Erythroblast (primary cell): ENCODE measurements around the gene OTOGL.
"Not testable (repeated sequence)": the region's sequence is repeated elsewhere in the genome, so short reads cannot be mapped to it uniquely, and the experiment has no call there.

Experiments
- DNase-seq, 2 experiments: peaks; one replicate each; lab custom pipeline; 2025; lab: John Stamatoyannopoulos, UW
- GATA1 ChIP-seq: IDR thresholded peaks from 2 replicates; pipeline ENCODE4 v1.6.1; 2011; ENCODE audit warnings: low read depth, mild to moderate bottlenecking, control low read depth, low read length, moderate library complexity
- POLR2A ChIP-seq: IDR thresholded peaks from 2 replicates; pipeline ENCODE4 v1.6.1; 2011; ENCODE audit warnings: mild to moderate bottlenecking, low read length

The OTOGL gene

DNA sequence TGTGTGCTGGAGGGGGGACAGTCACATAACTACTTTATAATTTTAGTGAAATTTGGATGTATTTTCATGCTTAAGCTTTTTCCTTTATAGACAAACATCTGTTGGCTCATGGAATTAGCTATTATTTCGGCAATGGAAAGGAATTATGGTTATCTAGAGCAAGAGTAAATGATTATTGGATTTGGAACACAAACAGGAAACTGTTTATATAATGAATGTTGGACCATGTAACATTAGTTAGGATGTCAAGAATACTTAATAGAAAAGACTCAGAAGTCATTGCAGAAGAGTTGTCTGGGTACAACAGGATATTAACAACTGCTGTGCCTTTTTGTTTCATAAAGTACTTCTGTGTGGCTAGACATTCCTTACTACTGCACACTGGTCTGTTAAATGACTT lies 108.7 kb downstream of the OTOGL start:
- no peak for TF ChIP-seq POLR2A
- TF ChIP-seq GATA1, result no peak
- no peak for DNase-seq

GRCh38 chr12:80211671-80212070 lies 112.3 kb downstream of the OTOGL start:
- no peak for TF ChIP-seq POLR2A
- no peak for TF ChIP-seq GATA1
- DNase-seq, result no peak

DNA sequence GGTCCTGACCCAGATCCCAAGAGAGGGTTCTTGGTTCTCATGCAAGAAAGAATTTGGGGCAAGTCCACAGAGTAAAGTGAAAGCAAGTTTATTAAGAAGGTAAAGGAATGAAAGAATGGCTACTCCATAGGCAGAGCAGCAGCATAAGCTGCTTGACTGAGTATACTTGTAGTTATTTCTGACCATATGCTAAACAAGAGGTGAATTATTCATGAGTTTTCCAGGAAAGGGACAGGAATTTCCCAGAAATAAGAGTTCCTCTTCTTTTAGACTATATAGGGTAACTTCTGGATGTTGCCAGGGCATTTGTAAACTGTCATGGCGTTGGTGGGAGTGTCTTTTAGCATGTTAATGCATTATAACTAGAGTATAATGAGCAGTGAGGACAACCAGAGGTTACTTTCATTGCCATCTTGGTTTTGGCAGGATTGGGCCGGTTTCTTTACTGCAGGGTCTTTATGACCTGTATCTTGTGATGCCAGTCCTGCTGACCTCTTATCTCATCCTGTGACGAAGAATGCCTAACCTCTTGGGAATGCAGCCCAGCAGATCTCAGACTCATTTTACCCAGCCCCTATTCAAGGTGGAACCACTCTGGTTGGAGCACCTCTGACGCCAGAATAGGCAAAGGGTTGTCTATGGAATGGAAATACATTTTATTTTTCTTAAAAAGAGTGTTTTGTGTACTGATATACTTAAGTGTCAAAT lies 113.8 kb downstream of the OTOGL start:
- TF ChIP-seq POLR2A, result no peak
- TF ChIP-seq GATA1, result no peak
- DNase-seq, result no peak

- TF ChIP-seq POLR2A (no peak), GATA1 (no peak)
- DNase-seq, result no peak
Measured at GRCh38 chr12:80213871-80214270, 114.5 kb downstream of the OTOGL start.

- no peak for TF ChIP-seq POLR2A
- no peak for TF ChIP-seq GATA1
- DNase-seq, result no peak
Measured at GRCh38 chr12:80217011-80217535, 117.7 kb downstream of the OTOGL start.

GRCh38 chr12:80218925-80219324 lies 119.6 kb downstream of the OTOGL start:
- not testable (repeated sequence) for DNase-seq

DNA sequence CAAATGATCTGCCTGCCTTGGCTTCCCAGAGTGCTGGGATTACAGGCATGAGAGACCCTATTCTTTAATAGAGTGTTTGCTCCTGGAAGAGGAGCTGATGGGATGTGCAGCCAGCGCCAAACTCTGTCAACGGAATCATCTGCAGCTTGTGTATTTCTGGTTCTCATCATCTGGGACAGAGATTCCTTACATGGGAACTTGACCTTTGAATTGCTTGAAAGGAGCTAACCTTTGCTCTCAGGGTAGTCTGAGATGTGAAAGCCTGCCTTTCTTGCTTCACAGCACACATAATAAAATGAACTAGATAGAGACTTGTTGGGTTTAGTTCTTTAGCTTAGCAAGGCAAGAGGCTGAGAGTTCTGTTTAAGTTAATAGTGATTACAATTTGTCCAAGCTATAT lies 120.0 kb downstream of the OTOGL start:
- no peak for DNase-seq
- TF ChIP-seq POLR2A (no peak), GATA1 (no peak)

DNA sequence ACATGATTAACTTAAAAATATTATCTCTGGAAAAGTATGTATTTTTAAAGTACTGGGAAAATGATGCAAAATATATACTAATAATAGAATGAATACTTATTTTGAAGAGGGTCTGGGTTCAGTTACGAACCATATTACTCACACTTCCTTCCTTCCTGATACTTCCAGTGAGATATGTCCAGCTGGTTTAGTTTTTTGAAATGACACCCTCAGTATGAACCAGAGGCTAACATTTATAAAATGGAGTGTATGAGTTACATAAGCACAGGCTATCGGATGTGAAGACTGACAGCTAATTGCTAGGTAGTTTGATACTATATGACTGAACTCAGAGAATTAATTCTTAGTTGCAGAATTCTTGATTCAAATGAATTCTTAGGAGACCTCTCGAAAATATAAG lies 122.9 kb downstream of the OTOGL start:
- TF ChIP-seq GATA1 (no peak), POLR2A (no peak)
- DNase-seq, result no peak

DNA sequence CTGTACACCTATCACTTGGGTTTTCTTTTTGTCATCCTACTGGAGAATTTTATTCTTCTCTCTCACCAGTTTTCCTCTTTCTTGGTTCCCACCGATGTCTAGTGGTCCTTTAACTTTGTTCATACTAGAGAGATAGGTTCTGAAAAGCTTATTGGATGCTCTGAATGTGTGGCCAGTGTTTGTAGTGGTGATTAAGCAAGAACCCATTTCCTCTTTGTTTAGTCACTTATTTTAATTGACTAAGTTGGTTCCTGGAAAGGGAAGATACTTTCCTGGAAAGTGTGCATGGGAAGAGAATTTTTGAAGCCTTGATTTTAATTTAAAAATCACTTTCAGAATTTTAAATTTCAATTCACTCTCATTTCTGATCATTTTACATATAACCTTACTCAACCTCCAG lies 127.2 kb downstream of the OTOGL start:
- no peak for DNase-seq
- TF ChIP-seq GATA1 (no peak), POLR2A (no peak)

- DNase-seq, result not testable (repeated sequence)
Measured at GRCh38 chr12:80227904-80228303, 128.6 kb downstream of the OTOGL start.

DNA sequence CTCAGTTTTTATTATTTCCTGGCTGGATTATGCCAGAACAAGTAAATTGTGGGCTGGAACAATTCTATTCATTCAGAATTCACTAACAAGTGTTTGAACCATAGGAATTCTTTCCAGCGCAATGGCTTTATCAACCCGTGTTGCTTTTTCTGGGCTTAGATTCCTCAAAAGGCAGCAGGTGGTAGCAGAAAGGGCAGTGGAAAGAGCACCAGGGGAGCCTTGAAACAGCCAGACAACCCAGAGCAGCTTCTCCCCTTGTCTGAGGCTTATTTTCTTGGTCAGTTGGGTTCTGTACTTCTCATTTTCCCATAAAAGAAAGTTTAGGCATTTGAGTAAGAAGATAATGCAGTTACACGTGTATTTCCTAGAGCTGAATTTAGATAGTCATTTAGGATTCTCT lies 130.7 kb downstream of the OTOGL start:
- no peak for DNase-seq
- no peak for TF ChIP-seq POLR2A
- no peak for TF ChIP-seq GATA1

GRCh38 chr12:80232837-80233236 lies 133.5 kb downstream of the OTOGL start:
- no peak for TF ChIP-seq POLR2A
- no peak for TF ChIP-seq GATA1
- no peak for DNase-seq

- DNase-seq, result no peak
- no peak for TF ChIP-seq POLR2A
- TF ChIP-seq GATA1, result no peak
Measured at GRCh38 chr12:80233926-80234325, 134.6 kb downstream of the OTOGL start.

- TF ChIP-seq POLR2A, result no peak
- TF ChIP-seq GATA1, result no peak
- no peak for DNase-seq
Measured at GRCh38 chr12:80234667-80235066, 135.3 kb downstream of the OTOGL start.

GRCh38 chr12:80235944-80236343 lies 136.6 kb downstream of the OTOGL start:
- no peak for DNase-seq
- TF ChIP-seq GATA1, result no peak
- no peak for TF ChIP-seq POLR2A
